NB4 (cell line): ENCODE data around the gene GPC1.

Experiments
- DNase-seq: peaks from one replicate; pipeline ENCODE4 v3.0.0; 2010; ENCODE audit warnings: low read depth
- H3K4me3 ChIP-seq: one replicate; pipeline ENCODE4 v1.5.1; 2011; ENCODE audit warnings: mild to moderate bottlenecking, low read depth, low read length, moderate library complexity
- MYC ChIP-seq: IDR thresholded peaks from 2 replicates; pipeline ENCODE4 v1.6.1; 2011; ENCODE audit warnings: low read depth, low read length
- POLR2A ChIP-seq: IDR thresholded peaks from 2 replicates; pipeline ENCODE4 v1.6.1; 2011; ENCODE audit warnings: mild to moderate bottlenecking; ENCODE audit not compliant: insufficient read length; ENCODE audit errors: extremely low read depth
- TF ChIP-seq, protein P1 (sequence below): IDR thresholded peaks from one replicate; pipeline ENCODE4 v1.5.1; 2012; ENCODE audit warnings: low read depth, low read length
- TF ChIP-seq, protein P2 (sequence below): IDR thresholded peaks from 2 replicates; pipeline ENCODE4 v1.6.1; 2011; ENCODE audit warnings: low read depth, low read length

GPC1 gene

DNA sequence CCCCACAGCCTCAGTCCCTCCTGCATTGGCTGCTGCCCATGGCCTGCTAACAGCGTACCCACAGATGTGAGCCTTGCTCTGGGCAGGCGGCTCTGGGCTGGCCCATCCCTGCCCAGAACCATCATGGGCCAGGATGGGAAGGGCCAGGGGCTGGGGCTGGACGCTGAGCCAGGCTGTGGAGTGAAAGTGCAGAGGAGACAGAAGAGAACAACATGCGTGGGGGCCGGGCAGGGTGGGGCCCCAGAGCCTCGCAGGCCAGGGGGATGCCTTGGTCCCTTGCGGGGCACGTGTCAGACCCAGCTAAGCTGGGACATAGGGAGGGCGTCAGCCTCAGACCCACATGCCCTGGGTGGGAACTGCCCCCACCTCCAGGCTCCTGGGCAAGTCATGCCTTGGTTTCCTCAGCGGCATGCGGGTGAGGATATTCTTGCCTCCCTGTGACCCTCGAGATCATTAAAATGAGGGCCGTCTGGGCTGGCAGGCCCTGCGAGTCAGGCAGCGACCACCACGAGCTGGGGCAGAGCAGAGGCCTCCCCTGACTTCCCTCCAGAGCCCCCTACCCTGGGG lies 27.3 kb downstream of the GPC1 start:
- TF ChIP-seq POLR2A, result no peak
- TF ChIP-seq, protein P1, sequence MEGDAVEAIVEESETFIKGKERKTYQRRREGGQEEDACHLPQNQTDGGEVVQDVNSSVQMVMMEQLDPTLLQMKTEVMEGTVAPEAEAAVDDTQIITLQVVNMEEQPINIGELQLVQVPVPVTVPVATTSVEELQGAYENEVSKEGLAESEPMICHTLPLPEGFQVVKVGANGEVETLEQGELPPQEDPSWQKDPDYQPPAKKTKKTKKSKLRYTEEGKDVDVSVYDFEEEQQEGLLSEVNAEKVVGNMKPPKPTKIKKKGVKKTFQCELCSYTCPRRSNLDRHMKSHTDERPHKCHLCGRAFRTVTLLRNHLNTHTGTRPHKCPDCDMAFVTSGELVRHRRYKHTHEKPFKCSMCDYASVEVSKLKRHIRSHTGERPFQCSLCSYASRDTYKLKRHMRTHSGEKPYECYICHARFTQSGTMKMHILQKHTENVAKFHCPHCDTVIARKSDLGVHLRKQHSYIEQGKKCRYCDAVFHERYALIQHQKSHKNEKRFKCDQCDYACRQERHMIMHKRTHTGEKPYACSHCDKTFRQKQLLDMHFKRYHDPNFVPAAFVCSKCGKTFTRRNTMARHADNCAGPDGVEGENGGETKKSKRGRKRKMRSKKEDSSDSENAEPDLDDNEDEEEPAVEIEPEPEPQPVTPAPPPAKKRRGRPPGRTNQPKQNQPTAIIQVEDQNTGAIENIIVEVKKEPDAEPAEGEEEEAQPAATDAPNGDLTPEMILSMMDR, result no peak
- TF ChIP-seq, protein P2, sequence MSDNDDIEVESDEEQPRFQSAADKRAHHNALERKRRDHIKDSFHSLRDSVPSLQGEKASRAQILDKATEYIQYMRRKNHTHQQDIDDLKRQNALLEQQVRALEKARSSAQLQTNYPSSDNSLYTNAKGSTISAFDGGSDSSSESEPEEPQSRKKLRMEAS, result no peak
- no peak for TF ChIP-seq MYC
- no peak for DNase-seq
- H3K4me3 ChIP-seq, result no peak overlapping the region

DNA sequence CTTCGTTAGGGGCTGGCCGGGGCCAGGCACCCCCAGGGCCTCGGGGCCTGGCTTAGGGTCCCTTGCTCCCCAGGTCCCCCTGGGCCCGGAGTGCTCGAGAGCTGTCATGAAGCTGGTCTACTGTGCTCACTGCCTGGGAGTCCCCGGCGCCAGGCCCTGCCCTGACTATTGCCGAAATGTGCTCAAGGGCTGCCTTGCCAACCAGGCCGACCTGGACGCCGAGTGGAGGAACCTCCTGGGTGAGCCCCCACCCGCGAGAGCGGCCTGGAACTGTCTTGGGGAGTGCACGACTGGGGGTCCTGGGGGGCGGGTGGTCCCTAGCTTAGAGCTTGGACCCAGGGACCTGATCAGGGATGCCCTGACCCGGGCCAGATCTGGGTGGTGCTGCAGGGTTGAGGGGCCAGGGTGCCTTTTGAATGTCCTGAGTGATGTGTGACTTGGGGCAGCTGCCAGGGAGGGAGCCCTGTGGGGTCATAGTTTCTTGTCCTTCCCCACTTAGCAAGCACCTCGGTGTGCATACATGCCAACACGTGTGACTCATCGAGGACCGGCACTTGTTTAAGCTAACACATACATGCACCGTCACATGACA lies 27.9 kb downstream of the GPC1 start:
- DNase-seq, result no peak
- TF ChIP-seq, protein P2, result no peak
- TF ChIP-seq, protein P1, result no peak
- TF ChIP-seq MYC (no peak), POLR2A (no peak)
- H3K4me3 ChIP-seq, result no peak overlapping the region

DNA sequence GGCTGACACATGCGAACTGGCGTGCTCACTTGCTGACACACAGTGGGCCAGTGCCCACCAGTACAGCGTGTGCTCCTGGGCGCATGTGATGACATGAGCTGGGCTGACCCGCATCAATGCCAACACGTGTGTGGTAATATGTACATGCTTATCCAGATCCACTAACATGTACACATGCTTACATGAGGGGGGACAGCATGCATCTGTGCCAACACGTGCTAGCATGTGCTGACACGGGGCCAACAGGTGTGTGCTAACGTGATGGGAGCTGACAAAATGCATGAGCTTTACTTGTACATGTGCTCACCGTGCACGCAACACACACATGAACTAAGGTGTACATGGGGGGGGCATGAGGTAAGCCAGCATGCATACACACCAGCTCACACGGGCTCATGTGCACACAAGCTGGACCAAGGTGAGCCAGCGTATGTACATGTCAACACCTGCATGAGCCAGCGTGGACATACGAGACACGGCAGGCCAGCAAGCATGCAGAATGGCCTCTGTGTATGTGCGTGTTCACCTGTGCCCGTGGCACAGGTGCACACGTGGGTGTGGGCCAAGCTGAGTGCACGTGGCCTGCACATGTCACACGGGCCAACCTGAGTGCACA lies 28.5 kb downstream of the GPC1 start:
- DNase-seq, result no peak
- TF ChIP-seq, protein P1, result no peak
- TF ChIP-seq MYC (no peak), POLR2A (no peak)
- TF ChIP-seq, protein P2, result no peak
- no peak overlapping the region for H3K4me3 ChIP-seq

DNA sequence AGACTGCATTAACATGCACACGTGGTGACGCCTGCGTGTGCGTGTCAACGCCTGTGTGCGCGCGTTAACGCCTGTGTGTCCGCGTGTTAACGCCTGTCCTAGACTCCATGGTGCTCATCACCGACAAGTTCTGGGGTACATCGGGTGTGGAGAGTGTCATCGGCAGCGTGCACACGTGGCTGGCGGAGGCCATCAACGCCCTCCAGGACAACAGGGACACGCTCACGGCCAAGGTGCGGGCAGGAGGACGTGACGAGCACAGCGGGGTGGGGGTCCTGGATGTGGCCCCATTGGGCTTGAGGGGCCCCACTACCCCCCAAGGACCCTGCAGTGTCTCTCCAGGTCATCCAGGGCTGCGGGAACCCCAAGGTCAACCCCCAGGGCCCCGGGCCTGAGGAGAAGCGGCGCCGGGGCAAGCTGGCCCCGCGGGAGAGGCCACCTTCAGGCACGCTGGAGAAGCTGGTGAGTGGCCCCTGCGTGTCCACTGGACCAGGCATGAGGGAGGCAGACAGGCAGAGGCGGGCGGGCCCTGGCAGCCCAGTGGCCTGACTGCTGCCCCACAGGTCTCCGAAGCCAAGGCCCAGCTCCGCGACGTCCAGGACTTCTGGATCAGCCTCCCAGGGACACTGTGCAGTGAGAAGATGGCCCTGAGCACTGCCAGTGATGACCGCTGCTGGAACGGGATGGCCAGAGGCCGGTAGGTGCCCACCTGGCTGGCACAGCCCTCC lies 29.2 kb downstream of the GPC1 start:
- TF ChIP-seq, protein P1, result no peak
- TF ChIP-seq POLR2A, result no peak
- TF ChIP-seq, protein P2, result no peak
- no peak for TF ChIP-seq MYC
- no peak for DNase-seq
- H3K4me3 ChIP-seq, result no peak overlapping the region

DNA sequence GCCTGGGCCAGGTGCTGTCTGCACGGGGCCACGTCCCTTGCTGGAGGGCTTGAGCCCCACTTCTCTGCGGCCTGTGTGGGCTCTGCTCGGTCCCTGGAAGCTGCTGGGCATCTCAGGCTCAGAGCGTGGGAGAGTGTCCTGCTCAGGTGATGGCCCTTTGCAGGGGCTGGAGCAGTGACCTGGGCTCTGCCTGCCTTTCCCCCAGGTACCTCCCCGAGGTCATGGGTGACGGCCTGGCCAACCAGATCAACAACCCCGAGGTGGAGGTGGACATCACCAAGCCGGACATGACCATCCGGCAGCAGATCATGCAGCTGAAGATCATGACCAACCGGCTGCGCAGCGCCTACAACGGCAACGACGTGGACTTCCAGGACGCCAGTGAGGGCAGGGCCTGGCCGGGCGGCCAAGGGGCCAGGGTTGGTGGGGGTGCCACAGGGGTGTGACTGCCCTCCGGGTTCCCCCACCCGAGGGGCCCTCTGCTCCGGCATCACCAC lies 29.9 kb downstream of the GPC1 start:
- TF ChIP-seq, protein P1, result no peak
- TF ChIP-seq, protein P2, result no peak
- TF ChIP-seq MYC, result no peak
- no peak for TF ChIP-seq POLR2A

More for the DNA sequence above, 29.9 kb downstream of the GPC1 start:
- no peak for DNase-seq
- no peak overlapping the region for H3K4me3 ChIP-seq
